ENCODE measurements around the gene GRIN2B.
A peak's percentile ranks its signal among the peaks of the same experiment; 100 is the strongest.

GRIN2B gene

GRCh38 chr12:13979772-13980378 is 1.5 kb downstream of the GRIN2B start:
- WGBS, 2 experiments (ENCODE audit: insufficient coverage in 2 of 2): 17 to 35% methylated on average over 10 to 14 of the region's 15 CpGs

GRCh38 chr12:13978876-13979275 is 2.5 kb downstream of the GRIN2B start:
- no peak overlapping the region for H3K4me3 ChIP-seq (ENCODE audit: extremely low read depth, insufficient read depth, low read length, poor library complexity, severe bottlenecking)
- no peaks in the 10 kb centered on the region for H3K9me3 ChIP-seq (ENCODE audit: control insufficient read depth, low read length)
- no peaks in the 10 kb centered on the region for H3K36me3 ChIP-seq (ENCODE audit: control insufficient read depth, insufficient read depth, low read length)
- WGBS, 2 experiments (ENCODE audit: insufficient coverage in 2 of 2): 85 to 100% methylated on average over 1 to 2 of the region's 4 CpGs
- H3K27ac ChIP-seq (ENCODE audit: low read depth, low read length, severe bottlenecking): no peak overlapping the region
- peaks cover 4% of the 10 kb centered on the region for H3K4me1 ChIP-seq (ENCODE audit: control insufficient read depth, insufficient read depth, low read length, poor library complexity, severe bottlenecking)

More at GRCh38 chr12:13979772-13980378, 1.5 kb downstream of the GRIN2B start:
- Histone ChIP-seq H3K36me3 (ENCODE audit: control insufficient read depth, insufficient read depth, low read length) (no peaks in the 10 kb centered on the region), H3K4me1 (ENCODE audit: control insufficient read depth, insufficient read depth, low read length, poor library complexity, severe bottlenecking) (peaks cover 4% of the 10 kb centered on the region), H3K27ac (ENCODE audit: low read depth, low read length, severe bottlenecking) (no peak overlapping the region), H3K4me3 (ENCODE audit: extremely low read depth, insufficient read depth, low read length, poor library complexity, severe bottlenecking) (peak overlapping the region; percentile 43), H3K9me3 (ENCODE audit: control insufficient read depth, low read length) (no peaks in the 10 kb centered on the region)

GRCh38 chr12:13976880-13977279 is 4.5 kb downstream of the GRIN2B start:
- H3K27ac ChIP-seq (ENCODE audit: low read depth, low read length, severe bottlenecking): no peak overlapping the region
- no peak overlapping the region for H3K4me3 ChIP-seq (ENCODE audit: extremely low read depth, insufficient read depth, low read length, poor library complexity, severe bottlenecking)
- peaks cover 4% of the 10 kb centered on the region for H3K4me1 ChIP-seq (ENCODE audit: control insufficient read depth, insufficient read depth, low read length, poor library complexity, severe bottlenecking)
- H3K9me3 ChIP-seq (ENCODE audit: control insufficient read depth, low read length): no peaks in the 10 kb centered on the region
- 100% methylated on average over 1 of the region's 2 CpGs; no CpG with 5 or more reads in 1 of the 2 experiments for WGBS, 2 experiments (ENCODE audit: insufficient coverage in 2 of 2)
- H3K36me3 ChIP-seq (ENCODE audit: control insufficient read depth, insufficient read depth, low read length): no peaks in the 10 kb centered on the region

- Histone ChIP-seq H3K36me3 (ENCODE audit: control insufficient read depth, insufficient read depth, low read length) (no peaks in the 10 kb centered on the region), H3K4me1 (ENCODE audit: control insufficient read depth, insufficient read depth, low read length, poor library complexity, severe bottlenecking) (peaks cover 4% of the 10 kb centered on the region), H3K27ac (ENCODE audit: low read depth, low read length, severe bottlenecking) (no peak overlapping the region), H3K4me3 (ENCODE audit: extremely low read depth, insufficient read depth, low read length, poor library complexity, severe bottlenecking) (no peak overlapping the region), H3K9me3 (ENCODE audit: control insufficient read depth, low read length) (no peaks in the 10 kb centered on the region)
- 80 to 85% methylated on average over 3 to 6 of the region's 7 CpGs for WGBS, 2 experiments (ENCODE audit: insufficient coverage in 2 of 2)
Observed at GRCh38 chr12:13976028-13976584, 5.3 kb downstream of the GRIN2B start.

- Histone ChIP-seq H3K36me3 (ENCODE audit: control insufficient read depth, insufficient read depth, low read length) (no peaks in the 10 kb centered on the region), H3K27ac (ENCODE audit: low read depth, low read length, severe bottlenecking) (no peak overlapping the region), H3K4me1 (ENCODE audit: control insufficient read depth, insufficient read depth, low read length, poor library complexity, severe bottlenecking) (peaks cover 4% of the 10 kb centered on the region), H3K4me3 (ENCODE audit: extremely low read depth, insufficient read depth, low read length, poor library complexity, severe bottlenecking) (no peak overlapping the region), H3K9me3 (ENCODE audit: control insufficient read depth, low read length) (no peaks in the 10 kb centered on the region)
Observed at GRCh38 chr12:13973996-13974395, 7.4 kb downstream of the GRIN2B start.

- H3K4me3 ChIP-seq (ENCODE audit: extremely low read depth, insufficient read depth, low read length, poor library complexity, severe bottlenecking): no peak overlapping the region
- peaks cover under 1% of the 10 kb centered on the region for H3K4me1 ChIP-seq (ENCODE audit: control insufficient read depth, insufficient read depth, low read length, poor library complexity, severe bottlenecking)
- no peaks in the 10 kb centered on the region for H3K9me3 ChIP-seq (ENCODE audit: control insufficient read depth, low read length)
- H3K36me3 ChIP-seq (ENCODE audit: control insufficient read depth, insufficient read depth, low read length): no peaks in the 10 kb centered on the region
- H3K27ac ChIP-seq (ENCODE audit: low read depth, low read length, severe bottlenecking): no peak overlapping the region
- 40 to 60% methylated on average over 2 of the region's 4 CpGs for WGBS, 2 experiments (ENCODE audit: insufficient coverage in 2 of 2)
Observed at GRCh38 chr12:13970803-13971202, 10.6 kb downstream of the GRIN2B start.

GRCh38 chr12:13968281-13968680 is 13.1 kb downstream of the GRIN2B start:
- WGBS, 2 experiments (ENCODE audit: insufficient coverage in 2 of 2): 72% methylated on average over 2 of the region's 3 CpGs; no CpG with 5 or more reads in 1 of the 2 experiments
- H3K4me3 ChIP-seq (ENCODE audit: extremely low read depth, insufficient read depth, low read length, poor library complexity, severe bottlenecking): no peak overlapping the region
- H3K4me1 ChIP-seq (ENCODE audit: control insufficient read depth, insufficient read depth, low read length, poor library complexity, severe bottlenecking): no peaks in the 10 kb centered on the region
- H3K27ac ChIP-seq (ENCODE audit: low read depth, low read length, severe bottlenecking): no peak overlapping the region
- H3K36me3 ChIP-seq (ENCODE audit: control insufficient read depth, insufficient read depth, low read length): no peaks in the 10 kb centered on the region
- H3K9me3 ChIP-seq (ENCODE audit: control insufficient read depth, low read length): no peaks in the 10 kb centered on the region

GRCh38 chr12:13964666-13965065 is 16.7 kb downstream of the GRIN2B start:
- H3K27ac ChIP-seq (ENCODE audit: low read depth, low read length, severe bottlenecking): no peak overlapping the region
- H3K4me1 ChIP-seq (ENCODE audit: control insufficient read depth, insufficient read depth, low read length, poor library complexity, severe bottlenecking): peaks cover 5% of the 10 kb centered on the region
- WGBS, 2 experiments (ENCODE audit: insufficient coverage in 2 of 2): 58 to 93% methylated on average over 2 to 4 of the region's 5 CpGs
- no peaks in the 10 kb centered on the region for H3K36me3 ChIP-seq (ENCODE audit: control insufficient read depth, insufficient read depth, low read length)
- no peak overlapping the region for H3K4me3 ChIP-seq (ENCODE audit: extremely low read depth, insufficient read depth, low read length, poor library complexity, severe bottlenecking)
- no peaks in the 10 kb centered on the region for H3K9me3 ChIP-seq (ENCODE audit: control insufficient read depth, low read length)

GRCh38 chr12:13962699-13963098 is 18.7 kb downstream of the GRIN2B start:
- 82 to 83% methylated on average over 2 to 5 of the region's 8 CpGs for WGBS, 2 experiments (ENCODE audit: insufficient coverage in 2 of 2)
- no peak overlapping the region for H3K4me3 ChIP-seq (ENCODE audit: extremely low read depth, insufficient read depth, low read length, poor library complexity, severe bottlenecking)

GRCh38 chr12:13961971-13962370 is 19.4 kb downstream of the GRIN2B start:
- no peaks in the 10 kb centered on the region for H3K36me3 ChIP-seq (ENCODE audit: control insufficient read depth, insufficient read depth, low read length)
- no peak overlapping the region for H3K4me3 ChIP-seq (ENCODE audit: extremely low read depth, insufficient read depth, low read length, poor library complexity, severe bottlenecking)
- no peak overlapping the region for H3K27ac ChIP-seq (ENCODE audit: low read depth, low read length, severe bottlenecking)
- WGBS, 2 experiments (ENCODE audit: insufficient coverage in 2 of 2): 90 to 100% methylated on average over 3 to 4 of the region's 6 CpGs
- peaks cover 5% of the 10 kb centered on the region for H3K4me1 ChIP-seq (ENCODE audit: control insufficient read depth, insufficient read depth, low read length, poor library complexity, severe bottlenecking)
- no peaks in the 10 kb centered on the region for H3K9me3 ChIP-seq (ENCODE audit: control insufficient read depth, low read length)

More at GRCh38 chr12:13962699-13963098, 18.7 kb downstream of the GRIN2B start:
- peaks cover 5% of the 10 kb centered on the region for H3K4me1 ChIP-seq (ENCODE audit: control insufficient read depth, insufficient read depth, low read length, poor library complexity, severe bottlenecking)
- no peaks in the 10 kb centered on the region for H3K36me3 ChIP-seq (ENCODE audit: control insufficient read depth, insufficient read depth, low read length)
- H3K27ac ChIP-seq (ENCODE audit: low read depth, low read length, severe bottlenecking): no peak overlapping the region
- H3K9me3 ChIP-seq (ENCODE audit: control insufficient read depth, low read length): no peaks in the 10 kb centered on the region

- H3K4me1 ChIP-seq (ENCODE audit: control insufficient read depth, insufficient read depth, low read length, poor library complexity, severe bottlenecking): peaks cover 5% of the 10 kb centered on the region
- H3K9me3 ChIP-seq (ENCODE audit: control insufficient read depth, low read length): no peaks in the 10 kb centered on the region
- no peak overlapping the region for H3K27ac ChIP-seq (ENCODE audit: low read depth, low read length, severe bottlenecking)
- no peaks in the 10 kb centered on the region for H3K36me3 ChIP-seq (ENCODE audit: control insufficient read depth, insufficient read depth, low read length)
- 84 to 86% methylated on average over 8 of the region's 9 CpGs for WGBS, 2 experiments (ENCODE audit: insufficient coverage in 2 of 2)
- no peak overlapping the region for H3K4me3 ChIP-seq (ENCODE audit: extremely low read depth, insufficient read depth, low read length, poor library complexity, severe bottlenecking)
Observed at GRCh38 chr12:13959131-13959723, 22.2 kb downstream of the GRIN2B start.
